ENCODE results near the gene PLCB2. TPM values are rescaled to one million over a fixed set of nuclear protein-coding genes. Genes with fewer than 3 reads are reported as not detected.

Gene PLCB2
- total RNA-seq, 2 donors from 2014 or later, result 4.4 to 5.3 TPM

GRCh38 chr15:40333922-40334492 lies 26.3 kb upstream of the PLCB2 start:
- H3K27me3 Mint-ChIP-seq (ENCODE audit: insufficient read depth), result peaks cover 22% of the 10 kb centered on the region
- Histone ChIP-seq H3K4me1 (ENCODE audit: control insufficient read depth, insufficient read depth, low read length) (no peaks in the 10 kb centered on the region), H3K27ac (ENCODE audit: low read depth, low read length) (no peak overlapping the region), H3K27me3 (ENCODE audit: control insufficient read depth, insufficient read depth, low read length, poor library complexity, severe bottlenecking) (no peaks in the 10 kb centered on the region), H3K4me3 (ENCODE audit: low read length) (no peak overlapping the region), H3K36me3 (ENCODE audit: control insufficient read depth, insufficient read depth, low read length) (no peaks in the 10 kb centered on the region), H3K9me3 (ENCODE audit: control insufficient read depth, low read length) (no peaks in the 10 kb centered on the region), H3K9ac (ENCODE audit: extremely low read depth, low read length, poor library complexity, severe bottlenecking) (no peak overlapping the region)
- WGBS, 2 experiments (ENCODE audit: insufficient coverage in 1 of 2, insufficient read length in 1 of 2), result 79 to 85% methylated on average over 3 to 12 of the region's 12 CpGs
- no peak for TF ChIP-seq CTCF (conservative IDR thresholded peaks at IDR 0.05)
- H3K9me3 Mint-ChIP-seq, result no peaks in the 10 kb centered on the region
- no peak overlapping the region for H3K27ac Mint-ChIP-seq
- H3K4me3 Mint-ChIP-seq, result no peak overlapping the region
- DNase-seq, result no peak
- no peaks in the 10 kb centered on the region for H3K36me3 Mint-ChIP-seq (ENCODE audit: low read depth)
- H3K4me1 Mint-ChIP-seq, result peaks cover 13% of the 10 kb centered on the region

GRCh38 chr15:40332113-40332781 lies 24.5 kb upstream of the PLCB2 start:
- TF ChIP-seq CTCF (conservative IDR thresholded peaks at IDR 0.05), result no peak
- 80 to 86% methylated on average over 7 to 8 of the region's 8 CpGs for WGBS, 2 experiments (ENCODE audit: insufficient coverage in 1 of 2, insufficient read length in 1 of 2)

GRCh38 chr15:40331637-40332036 lies 23.9 kb upstream of the PLCB2 start:
- Histone ChIP-seq H3K36me3 (ENCODE audit: control insufficient read depth, insufficient read depth, low read length) (no peaks in the 10 kb centered on the region), H3K4me3 (ENCODE audit: low read length) (no peak overlapping the region), H3K27ac (ENCODE audit: low read depth, low read length) (no peak overlapping the region), H3K4me1 (ENCODE audit: control insufficient read depth, insufficient read depth, low read length) (no peaks in the 10 kb centered on the region), H3K9me3 (ENCODE audit: control insufficient read depth, low read length) (no peaks in the 10 kb centered on the region), H3K9ac (ENCODE audit: extremely low read depth, low read length, poor library complexity, severe bottlenecking) (no peak overlapping the region), H3K27me3 (ENCODE audit: control insufficient read depth, insufficient read depth, low read length, poor library complexity, severe bottlenecking) (peaks cover 10% of the 10 kb centered on the region)
- 92 to 96% methylated on average over 5 to 7 of the region's 7 CpGs for WGBS, 2 experiments (ENCODE audit: insufficient coverage in 1 of 2, insufficient read length in 1 of 2)
- no peak for TF ChIP-seq CTCF (conservative IDR thresholded peaks at IDR 0.05)
- H3K4me1 Mint-ChIP-seq, result peaks cover 18% of the 10 kb centered on the region
- H3K27ac Mint-ChIP-seq, result no peak overlapping the region
- H3K36me3 Mint-ChIP-seq (ENCODE audit: low read depth), result no peaks in the 10 kb centered on the region
- no peaks in the 10 kb centered on the region for H3K9me3 Mint-ChIP-seq
- no peak for DNase-seq
- no peak overlapping the region for H3K4me3 Mint-ChIP-seq
- peaks cover 32% of the 10 kb centered on the region for H3K27me3 Mint-ChIP-seq (ENCODE audit: insufficient read depth)

More at GRCh38 chr15:40332113-40332781, 24.5 kb upstream of the PLCB2 start:
- H3K36me3 ChIP-seq (ENCODE audit: control insufficient read depth, insufficient read depth, low read length), result no peaks in the 10 kb centered on the region
- H3K27ac ChIP-seq (ENCODE audit: low read depth, low read length), result no peak overlapping the region
- H3K27me3 Mint-ChIP-seq (ENCODE audit: insufficient read depth), result peaks cover 29% of the 10 kb centered on the region
- peaks cover 9% of the 10 kb centered on the region for H3K27me3 ChIP-seq (ENCODE audit: control insufficient read depth, insufficient read depth, low read length, poor library complexity, severe bottlenecking)
- H3K4me3 Mint-ChIP-seq, result no peak overlapping the region
- H3K9ac ChIP-seq (ENCODE audit: extremely low read depth, low read length, poor library complexity, severe bottlenecking), result no peak overlapping the region
- H3K27ac Mint-ChIP-seq, result no peak overlapping the region
- no peak overlapping the region for H3K4me3 ChIP-seq (ENCODE audit: low read length)
- no peaks in the 10 kb centered on the region for H3K9me3 ChIP-seq (ENCODE audit: control insufficient read depth, low read length)
- no peak for DNase-seq
- no peaks in the 10 kb centered on the region for H3K9me3 Mint-ChIP-seq
- no peaks in the 10 kb centered on the region for H3K4me1 ChIP-seq (ENCODE audit: control insufficient read depth, insufficient read depth, low read length)
- H3K36me3 Mint-ChIP-seq (ENCODE audit: low read depth), result no peaks in the 10 kb centered on the region
- peaks cover 13% of the 10 kb centered on the region for H3K4me1 Mint-ChIP-seq
